ENCODE results near the gene TCTN1. TPM values are rescaled to one million over a fixed set of nuclear protein-coding genes. Genes with fewer than 3 reads are reported as not detected.

Gene TCTN1
- total and polyA plus RNA-seq, 2 of the 13 experiments (the other 11 are each of a cell fraction or from before 2014, with no cell fraction given) = 13.6 to 16.0 TPM

GRCh38 chr12:110613771-110614684, at the start of gene TCTN1 (continued):
- peak; percentile 71 for TF ChIP-seq IKZF4 (CRISPR knock-in tag; IDR thresholded peaks at IDR 0.05; ENCODE audit: borderline replicate concordance, low read depth, not compliant biosample characterization)
- TF ChIP-seq SMYD3 (CRISPR knock-in tag; IDR thresholded peaks at IDR 0.05) = no peak; the same call in 1 of the 2 replicates
- no peak for TF ChIP-seq ZBTB26 (CRISPR knock-in tag; IDR thresholded peaks at IDR 0.05; ENCODE audit: borderline replicate concordance)
- TF ChIP-seq ZNF550 (CRISPR knock-in tag; IDR thresholded peaks at IDR 0.05; ENCODE audit: borderline replicate concordance) = no peak
- no peak for TF ChIP-seq MTF2 (CRISPR knock-in tag; IDR thresholded peaks at IDR 0.05; ENCODE audit: borderline replicate concordance)
- no peak for TF ChIP-seq NCOA1 (CRISPR knock-in tag; IDR thresholded peaks at IDR 0.05)
- TF ChIP-seq ZSCAN5A (CRISPR knock-in tag; IDR thresholded peaks at IDR 0.05; ENCODE audit: borderline replicate concordance) = no peak
- TF ChIP-seq TFAP4 (IDR thresholded peaks at IDR 0.05; ENCODE audit: borderline replicate concordance, low read depth) = no peak
- TF ChIP-seq CHD2 (IDR thresholded peaks at IDR 0.05; ENCODE audit: low read depth, low read length) = peak; percentile 92
- no peak for TF ChIP-seq HNRNPH1 (optimal IDR thresholded peaks at IDR 0.05; ENCODE audit: low read depth, low read length)
- peak; percentile 32; the same call in 1 of the 2 replicates for TF ChIP-seq ZMAT3 (CRISPR knock-in tag; conservative IDR thresholded peaks at IDR 0.05)
- TF ChIP-seq MBNL3 (CRISPR knock-in tag; conservative IDR thresholded peaks at IDR 0.05) = no peak
- no peak for TF ChIP-seq MATR3 (CRISPR knock-in tag; IDR thresholded peaks at IDR 0.05)
- TF ChIP-seq NR1H2 (CRISPR knock-in tag; IDR thresholded peaks at IDR 0.05; ENCODE audit: borderline replicate concordance, low read depth) = no peak
- peak; percentile 20; the same call in 1 of the 2 replicates for TF ChIP-seq ZFP1 (CRISPR knock-in tag; IDR thresholded peaks at IDR 0.05)
- TF ChIP-seq PCBP1 (IDR thresholded peaks at IDR 0.05; ENCODE audit: borderline replicate concordance, low read depth, low read length) = no peak
- no peak for TF ChIP-seq SRF (IDR thresholded peaks at IDR 0.05; ENCODE audit: low read depth, low read length)
- peak; percentile 86 for TF ChIP-seq RFX1 (IDR thresholded peaks at IDR 0.05)
- no peak for TF ChIP-seq MTA3 (CRISPR knock-in tag; IDR thresholded peaks at IDR 0.05)
- TF ChIP-seq YEATS4 (CRISPR knock-in tag; IDR thresholded peaks at IDR 0.05; ENCODE audit: borderline replicate concordance) = peak; percentile 76
- no peak for TF ChIP-seq ZNF552 (CRISPR knock-in tag; IDR thresholded peaks at IDR 0.05; ENCODE audit: borderline replicate concordance)
- TF ChIP-seq TSC22D2 (CRISPR knock-in tag; IDR thresholded peaks at IDR 0.05; ENCODE audit: borderline replicate concordance) = peak; percentile 19; the same call in 1 of the 2 replicates
- no peak for TF ChIP-seq ZMYM2 (CRISPR knock-in tag; IDR thresholded peaks at IDR 0.05)
- no peak for TF ChIP-seq SOX6 (IDR thresholded peaks at IDR 0.05)
- 0 out of 2 replicates have a peak, but pooled peaks have one; percentile 21 for TF ChIP-seq SOX6 (CRISPR knock-in tag; IDR thresholded peaks at IDR 0.05)
- no peak for TF ChIP-seq NBN (conservative IDR thresholded peaks at IDR 0.05)
- 0 out of 2 replicates have a peak, but pooled peaks have one; percentile 26 for TF ChIP-seq GZF1 (CRISPR knock-in tag; IDR thresholded peaks at IDR 0.05)
- no peak for TF ChIP-seq TEAD3 (CRISPR knock-in tag; optimal IDR thresholded peaks at IDR 0.05; ENCODE audit: borderline replicate concordance)
- no peak for TF ChIP-seq KAT2B (IDR thresholded peaks at IDR 0.05; ENCODE audit: borderline replicate concordance, low read depth, low read length)
- no peak for TF ChIP-seq ZNF382 (CRISPR knock-in tag; IDR thresholded peaks at IDR 0.05; ENCODE audit: borderline replicate concordance)
